Upper lobe of right lung (tissue), 1 donor: Measurements from ENCODE around the gene SYT1. TPM values are rescaled to one million over a fixed set of nuclear protein-coding genes. Genes with fewer than 3 reads are reported as not detected.

Source experiments
- ATAC-seq: fragments of 200-7000 bp; cut with Tn5 transposase; one replicate; pipeline ENCODE4 v1.9.1; 2020; ENCODE audit warnings: mild to moderate bottlenecking, moderate library complexity
- DNase-seq: peaks from one replicate; pipeline ENCODE4 v3.0.0-alpha.2; 2020
- H3K27ac ChIP-seq: fragments of 200-600 bp; one replicate; pipeline ENCODE4 v1.8.0; 2022
- H3K27me3 ChIP-seq: fragments of 200-600 bp; one replicate; pipeline ENCODE4 v1.8.0; 2022; ENCODE audit warnings: mild to moderate bottlenecking
- H3K36me3 ChIP-seq: fragments of 200-600 bp; one replicate; pipeline ENCODE4 v1.8.0; 2022
- H3K4me1 ChIP-seq: fragments of 200-600 bp; one replicate; pipeline ENCODE4 v1.8.0; 2022
- H3K4me3 ChIP-seq: fragments of 200-600 bp; one replicate; pipeline ENCODE4 v1.8.0; 2022; ENCODE audit warnings: mild to moderate bottlenecking
- H3K9me3 ChIP-seq: fragments of 200-600 bp; one replicate; pipeline ENCODE4 v1.8.0; 2022
- intact Hi-C: fragments of 100-400 bp; cut with DNase I; formaldehyde crosslinking; loops from one replicate; pipeline ENCODE4 v1.11.0; 2022
- total RNA-seq: library from RNA; stranded (reverse); fragmentation: NEBNext Ultra II Directional; extraction: Animal tissue kit (Norgen Biotek cat#: 25700); gene quantifications from one replicate; pipeline ENCODE4 v1.2.1, GENCODE V29; 2021
- TF ChIP-seq, protein P1 (sequence below): fragments of 200-600 bp; IDR thresholded peaks from one replicate; pipeline ENCODE4 v1.8.0; 2022; ENCODE audit warnings: antibody characterized with exemption
- donor health status: DM: no; HTN: yes; CAD: no; lungs with severe emphysema.

Gene SYT1
- total RNA-seq, 1 donor from 2014 or later: 0.58 TPM

DNA sequence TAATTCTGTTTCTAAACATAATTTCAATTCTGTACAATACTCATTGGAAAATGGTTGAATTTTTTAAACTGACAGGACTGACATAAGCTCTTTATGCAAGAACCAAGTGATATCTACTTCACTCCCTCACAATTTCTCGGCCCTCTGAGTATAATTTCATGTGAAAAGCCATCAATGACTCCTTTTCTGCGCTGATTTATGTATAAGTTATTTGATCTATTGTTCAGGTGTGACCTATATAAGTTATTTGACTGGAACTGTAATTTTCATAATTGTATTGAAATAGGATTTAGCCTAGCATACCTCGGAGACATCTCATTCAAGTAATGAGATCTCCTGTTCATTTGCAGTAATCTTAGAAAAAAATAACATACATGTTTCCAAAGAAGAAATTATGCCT lies 184.4 kb downstream of the SYT1 start:
- Histone ChIP-seq H3K9me3 (no peaks in the 10 kb centered on the region), H3K4me3 (no peak overlapping the region), H3K36me3 (no peaks in the 10 kb centered on the region), H3K4me1 (no peaks in the 10 kb centered on the region), H3K27me3 (no peaks in the 10 kb centered on the region), H3K27ac (no peak overlapping the region)
- intact Hi-C loops: no loop called here
- no peak for ATAC-seq
- DNase-seq: no peak
- TF ChIP-seq, protein P1, sequence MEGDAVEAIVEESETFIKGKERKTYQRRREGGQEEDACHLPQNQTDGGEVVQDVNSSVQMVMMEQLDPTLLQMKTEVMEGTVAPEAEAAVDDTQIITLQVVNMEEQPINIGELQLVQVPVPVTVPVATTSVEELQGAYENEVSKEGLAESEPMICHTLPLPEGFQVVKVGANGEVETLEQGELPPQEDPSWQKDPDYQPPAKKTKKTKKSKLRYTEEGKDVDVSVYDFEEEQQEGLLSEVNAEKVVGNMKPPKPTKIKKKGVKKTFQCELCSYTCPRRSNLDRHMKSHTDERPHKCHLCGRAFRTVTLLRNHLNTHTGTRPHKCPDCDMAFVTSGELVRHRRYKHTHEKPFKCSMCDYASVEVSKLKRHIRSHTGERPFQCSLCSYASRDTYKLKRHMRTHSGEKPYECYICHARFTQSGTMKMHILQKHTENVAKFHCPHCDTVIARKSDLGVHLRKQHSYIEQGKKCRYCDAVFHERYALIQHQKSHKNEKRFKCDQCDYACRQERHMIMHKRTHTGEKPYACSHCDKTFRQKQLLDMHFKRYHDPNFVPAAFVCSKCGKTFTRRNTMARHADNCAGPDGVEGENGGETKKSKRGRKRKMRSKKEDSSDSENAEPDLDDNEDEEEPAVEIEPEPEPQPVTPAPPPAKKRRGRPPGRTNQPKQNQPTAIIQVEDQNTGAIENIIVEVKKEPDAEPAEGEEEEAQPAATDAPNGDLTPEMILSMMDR: no peak

DNA sequence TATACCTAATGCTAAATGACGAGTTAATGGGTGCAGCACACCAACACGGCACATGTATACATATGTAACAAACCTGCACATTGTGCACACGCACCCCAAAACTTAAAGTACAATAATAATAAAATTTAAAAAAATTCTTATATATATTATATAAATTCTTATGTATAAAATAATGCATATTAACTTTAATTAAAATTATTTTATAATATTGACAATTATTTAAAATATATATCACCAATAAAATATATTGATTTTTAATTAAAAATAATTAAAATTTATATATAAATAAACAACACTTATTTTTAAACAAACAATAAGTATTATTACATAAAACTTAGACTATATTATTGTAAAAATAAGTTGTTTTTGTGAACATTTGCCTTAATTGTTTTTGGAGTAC lies 188.8 kb downstream of the SYT1 start:
- no peak overlapping the region for H3K27ac ChIP-seq
- no peaks in the 10 kb centered on the region for H3K36me3 ChIP-seq
- no peak overlapping the region for H3K4me3 ChIP-seq
- TF ChIP-seq, protein P1: no peak
- no peaks in the 10 kb centered on the region for H3K27me3 ChIP-seq
- DNase-seq: no peak
- intact Hi-C loops: no loop called here
- H3K4me1 ChIP-seq: no peaks in the 10 kb centered on the region
- no peaks in the 10 kb centered on the region for H3K9me3 ChIP-seq
- no peak for ATAC-seq

DNA sequence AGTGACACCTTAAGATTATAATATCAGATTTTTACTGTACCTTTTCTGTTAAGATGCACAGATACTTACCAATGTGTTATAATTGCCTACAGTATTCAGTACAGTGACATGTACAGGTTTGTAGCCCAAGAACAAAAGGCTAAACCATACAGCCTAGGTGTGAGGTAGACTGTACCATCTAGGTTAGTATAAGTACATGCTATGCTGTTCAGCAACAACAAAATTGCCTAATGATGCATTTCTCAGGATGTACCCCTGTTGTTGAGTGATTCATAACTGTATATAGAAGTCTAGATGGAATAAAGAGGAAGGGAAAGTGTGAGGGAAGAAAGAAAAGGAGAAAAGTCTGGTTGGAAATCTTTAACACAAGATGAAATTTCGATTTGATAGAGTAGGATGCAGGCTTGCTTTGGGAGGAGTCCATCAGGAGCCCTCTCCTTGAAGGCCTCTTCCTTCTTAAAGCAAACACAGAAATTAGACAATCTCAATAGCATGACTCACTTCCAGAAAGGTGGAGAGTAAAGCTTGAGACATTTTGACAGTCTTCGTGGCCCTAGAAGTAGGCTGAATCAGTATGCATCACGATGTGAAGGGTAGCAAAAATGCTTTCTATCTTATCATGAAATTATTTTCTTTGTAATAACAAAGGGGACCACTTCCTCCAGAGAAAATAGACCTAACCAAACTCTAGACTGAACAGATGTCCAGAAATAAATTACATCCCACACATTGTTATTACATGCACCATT lies 191.5 kb downstream of the SYT1 start:
- intact Hi-C loops: no loop called here
- Histone ChIP-seq H3K4me3 (no peak overlapping the region), H3K4me1 (no peaks in the 10 kb centered on the region), H3K36me3 (no peaks in the 10 kb centered on the region), H3K9me3 (no peaks in the 10 kb centered on the region), H3K27me3 (no peaks in the 10 kb centered on the region), H3K27ac (no peak overlapping the region)
- DNase-seq (no peak), ATAC-seq (no peak)
- TF ChIP-seq, protein P1: no peak

DNA sequence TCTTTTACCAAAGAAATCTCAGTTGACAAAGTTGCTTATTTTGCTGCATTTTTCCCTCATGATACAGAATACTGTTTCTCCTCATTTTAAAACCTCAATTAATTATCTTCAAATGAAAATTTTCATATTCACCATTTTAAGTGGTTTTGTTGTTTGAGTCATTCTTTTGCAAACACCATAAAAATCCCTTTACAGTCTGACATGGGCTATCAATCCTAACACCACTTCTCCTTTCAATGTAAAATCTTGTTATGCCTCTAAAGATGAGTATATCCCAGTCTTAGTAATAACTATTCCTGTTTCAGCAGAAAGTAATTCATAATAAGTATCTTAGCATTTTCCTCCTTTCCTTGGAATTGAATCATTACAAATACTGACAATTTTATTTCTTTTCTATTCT lies 192.2 kb downstream of the SYT1 start:
- intact Hi-C loops: no loop called here
- Histone ChIP-seq H3K27me3 (no peaks in the 10 kb centered on the region), H3K4me3 (no peak overlapping the region), H3K9me3 (no peaks in the 10 kb centered on the region), H3K27ac (no peak overlapping the region), H3K4me1 (no peaks in the 10 kb centered on the region), H3K36me3 (no peaks in the 10 kb centered on the region)
- DNase-seq (no peak), ATAC-seq (no peak)
- TF ChIP-seq, protein P1: no peak

DNA sequence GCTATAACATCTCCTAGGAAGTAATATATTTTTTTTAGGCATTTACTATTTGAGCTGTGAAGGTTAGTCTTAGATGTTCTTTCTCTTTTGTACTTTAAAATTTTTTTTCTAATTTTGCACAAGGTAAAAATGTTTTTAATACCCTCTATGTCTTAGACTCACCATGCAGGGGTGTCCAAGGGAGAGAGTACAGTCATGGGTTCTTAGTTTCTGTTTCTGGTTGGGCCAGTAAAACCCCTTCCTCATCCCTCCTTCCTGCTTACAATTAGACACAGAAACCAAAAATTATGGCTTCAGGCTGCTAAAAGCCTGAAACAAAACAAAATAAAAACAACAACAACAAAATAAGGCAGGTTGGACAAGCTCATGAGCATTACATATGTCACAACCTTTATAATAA lies 193.0 kb downstream of the SYT1 start:
- Histone ChIP-seq H3K4me3 (no peak overlapping the region), H3K27me3 (no peaks in the 10 kb centered on the region), H3K27ac (no peak overlapping the region), H3K9me3 (no peaks in the 10 kb centered on the region), H3K4me1 (no peaks in the 10 kb centered on the region), H3K36me3 (no peaks in the 10 kb centered on the region)
- intact Hi-C loops: no loop called here
- DNase-seq (no peak), ATAC-seq (no peak)
- TF ChIP-seq, protein P1: no peak

DNA sequence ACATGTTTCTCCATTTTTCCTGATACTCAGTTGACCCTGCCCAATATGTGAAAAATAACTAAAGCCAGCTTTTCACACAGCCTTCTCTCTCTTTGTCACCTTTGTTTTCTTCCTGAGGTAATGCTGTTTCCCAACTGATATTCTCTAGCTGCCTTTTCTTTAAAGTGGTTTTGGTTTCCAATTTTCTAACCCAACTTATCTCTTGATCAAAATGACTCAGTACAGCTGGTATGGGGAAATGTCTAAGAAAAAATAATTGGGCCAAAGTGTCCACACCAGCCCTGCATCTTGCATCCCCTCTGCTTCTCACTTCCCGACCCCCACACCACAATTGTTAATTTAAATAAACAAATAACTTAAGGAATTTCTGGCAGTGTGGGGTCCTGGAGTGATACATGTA lies 193.8 kb downstream of the SYT1 start:
- DNase-seq (no peak), ATAC-seq (no peak)
- Histone ChIP-seq H3K27ac (no peak overlapping the region), H3K9me3 (no peaks in the 10 kb centered on the region), H3K36me3 (no peaks in the 10 kb centered on the region), H3K4me3 (no peak overlapping the region), H3K4me1 (no peaks in the 10 kb centered on the region), H3K27me3 (no peaks in the 10 kb centered on the region)
- intact Hi-C loops: no loop called here
- TF ChIP-seq, protein P1: no peak
